NCI-H2171 treated with DMSO at 0.1 percent for 48 hours (cell line): ENCODE results near the gene AEBP1.

ENCODE experiments used
- DNase-seq: peaks from one replicate; lab custom pipeline; 2025; lab: John Stamatoyannopoulos, UW

AEBP1 gene

GRCh38 chr7:44104860-44105771 lies 971 bp downstream of the AEBP1 start:
- DNase-seq: no peak

- DNase-seq: no peak
Observed at GRCh38 chr7:44105832-44106231, 1.7 kb downstream of the AEBP1 start.

GRCh38 chr7:44106311-44107065 lies 2.3 kb downstream of the AEBP1 start:
- no peak for DNase-seq

- DNase-seq: no peak
Observed at GRCh38 chr7:44107116-44107960, 3.2 kb downstream of the AEBP1 start.

- no peak for DNase-seq
Observed at GRCh38 chr7:44107961-44108767, 4.0 kb downstream of the AEBP1 start.

GRCh38 chr7:44108768-44109750 lies 4.9 kb downstream of the AEBP1 start:
- DNase-seq: no peak

- DNase-seq: no peak
Observed at GRCh38 chr7:44109991-44110390, 5.8 kb downstream of the AEBP1 start.

- DNase-seq: no peak
Observed at GRCh38 chr7:44110719-44111635, 6.8 kb downstream of the AEBP1 start.

GRCh38 chr7:44111761-44112160 lies 7.6 kb downstream of the AEBP1 start:
- peak; percentile 49 for DNase-seq

- no peak for DNase-seq
Observed at GRCh38 chr7:44112231-44112996, 8.3 kb downstream of the AEBP1 start.

- DNase-seq: no peak
Observed at GRCh38 chr7:44112997-44113763, 9.0 kb downstream of the AEBP1 start.

- no peak for DNase-seq
Observed at GRCh38 chr7:44113764-44114354, 9.7 kb downstream of the AEBP1 start.

- DNase-seq: no peak
Observed at GRCh38 chr7:44114586-44115310, 10.6 kb downstream of the AEBP1 start.

- DNase-seq: no peak
Observed at GRCh38 chr7:44116087-44116788, 12.1 kb downstream of the AEBP1 start.

- no peak for DNase-seq
Observed at GRCh38 chr7:44116789-44117666, 12.9 kb downstream of the AEBP1 start.
